Gastrocnemius medialis (tissue), 4 donors: Measurements from ENCODE around the gene CABP7. TPM values are rescaled to one million over a fixed set of nuclear protein-coding genes. Genes with fewer than 3 reads are reported as not detected.
A peak's percentile ranks its signal among the peaks of the same experiment; 100 is the strongest.

Experiments
- ATAC-seq, 2 donors: fragments of 150-250 bp; one replicate each; pipeline ENCODE4 v1.9.1; 2016
- DNase-seq, 2 donors: peaks; one replicate each; pipeline ENCODE4 v3.0.0-alpha.2; 2019
- H3K27ac ChIP-seq, 4 donors: fragments of 200-600 bp; sonication (generic); 1 replicate in 1 of 4; 2 replicates in 3 of 4; pipeline ENCODE4 v1.5.1; 2016 to 2018; ENCODE audit warnings: mild to moderate bottlenecking in 2 of 4, moderate library complexity in 1 of 4
- H3K27me3 ChIP-seq, 3 donors: fragments of 200-600 bp; sonication (generic) in 2 of 3; 1 replicate in 1 of 3; 2 replicates in 2 of 3; pipeline versions ENCODE4 v1.5.1 to v1.6.0; 2016 to 2019; ENCODE audit warnings: mild to moderate bottlenecking in 1 of 3, moderate library complexity in 1 of 3
- H3K36me3 ChIP-seq, 2 donors: fragments of 200-600 bp; sonication (generic) in 1 of 2; one replicate each; pipeline ENCODE4 v1.5.1; 2017 to 2018
- H3K4me1 ChIP-seq, 2 donors: fragments of 200-600 bp; sonication (generic) in 1 of 2; one replicate each; pipeline ENCODE4 v1.5.1; 2016 to 2017; ENCODE audit warnings: mild to moderate bottlenecking in 2 of 2
- H3K4me3 ChIP-seq, 4 donors: fragments of 200-600 bp; sonication (generic) in 3 of 4; 1 replicate in 1 of 4; 2 replicates in 3 of 4; pipeline ENCODE4 v1.5.1; 2016 to 2019; ENCODE audit warnings: mild to moderate bottlenecking in 2 of 4
- H3K9me3 ChIP-seq, 3 donors: fragments of 200-600 bp; sonication (generic) in 2 of 3; 1 replicate in 1 of 3; 2 replicates in 2 of 3; pipeline ENCODE4 v1.5.1; 2016 to 2019
- CTCF ChIP-seq, 5 experiments: fragments of 450-650 bp in 3 of 5; fragments of 200-600 bp in 2 of 5; sonication (generic) in 2 of 5; IDR thresholded peaks in 4 of 5; conservative IDR thresholded peaks in 1 of 5; 1 replicate in 4 of 5; 2 replicates in 1 of 5; pipeline ENCODE4 v1.5.1; 2016 to 2019; ENCODE audit warnings: antibody characterized with exemption in 5 of 5, mild to moderate bottlenecking in 3 of 5, moderate library complexity in 3 of 5
- POLR2A ChIP-seq, 2 donors: fragments of 450-650 bp; IDR thresholded peaks; one replicate each; pipeline ENCODE4 v1.6.1; 2017; ENCODE audit warnings: antibody characterized with exemption in 2 of 2, mild to moderate bottlenecking in 2 of 2, moderate library complexity in 2 of 2
- in situ Hi-C, 4 donors: fragments of 200-750 bp; cut with MboI; loops; one replicate each; pipeline versions ENCODE4 v1.15.0 to v1.8.0; 2017; ENCODE audit warnings: low sequenced_read_pairs in 4 of 4
- intact Hi-C: fragments of 100-400 bp; cut with DNase I; formaldehyde crosslinking; loops from one replicate; pipeline ENCODE4 v1.15.1; 2023; ENCODE audit warnings: low total_unique reads
- total RNA-seq, 4 donors: library from RNA; depleted of rRNA; stranded (reverse); fragments of >200 nt; gene quantifications; one replicate each; pipeline versions ENCODE4 v1.1.0 to v1.2.3, GENCODE V29; 2016

Gene CABP7
- total RNA-seq, 4 donors from 2014 or later: not detected

GRCh38 chr22:29769723-29770321 is 50.0 kb downstream of the CABP7 start:
- peak overlapping the region; percentile 94 to 95 (median 95) for H3K27ac ChIP-seq
- H3K9me3 ChIP-seq: no peaks in the 10 kb centered on the region
- H3K4me3 ChIP-seq: no peak overlapping the region
- peaks cover 0 to 25% of the 10 kb centered on the region in 2 donors for H3K36me3 ChIP-seq
- DNase-seq (no peak), ATAC-seq (no peak)
- H3K4me1 ChIP-seq: peaks cover 57 to 58% of the 10 kb centered on the region in 2 donors
- in situ Hi-C loops (loop anchor here in 1 of 4 donors (10.0 kb wide), 1 partner anchor 235 kb away; no protein-coding TSS in a partner anchor), intact Hi-C loops (loop anchor here (5.0 kb wide), 2 partner anchors 67 to 112 kb away; partner anchors contain the start of genes ASCC2 and MTMR3)
- no peaks in the 10 kb centered on the region for H3K27me3 ChIP-seq
- TF ChIP-seq POLR2A (IDR thresholded peaks at IDR 0.05) (no peak), CTCF (IDR thresholded peaks at IDR 0.05 in 4 of 5, conservative IDR thresholded peaks at IDR 0.05 in 1 of 5) (no peak)

- peak overlapping the region; percentile 74 to 95 (median 94) for H3K27ac ChIP-seq
- no peaks in the 10 kb centered on the region for H3K27me3 ChIP-seq
- peaks cover 42 to 44% of the 10 kb centered on the region in 2 donors for H3K4me1 ChIP-seq
- in situ Hi-C loops (no loop called here), intact Hi-C loops (no loop called here)
- H3K36me3 ChIP-seq: peaks cover 0 to 25% of the 10 kb centered on the region in 2 donors
- no peak overlapping the region for H3K4me3 ChIP-seq
- ATAC-seq (peak; percentile 24 to 53), DNase-seq (peak in 1 of 2 donors; percentile 65)
- no peaks in the 10 kb centered on the region for H3K9me3 ChIP-seq
- TF ChIP-seq CTCF (IDR thresholded peaks at IDR 0.05 in 4 of 5, conservative IDR thresholded peaks at IDR 0.05 in 1 of 5): peak in 1 of 5 experiments; percentile 43
- no peak for TF ChIP-seq POLR2A (IDR thresholded peaks at IDR 0.05)
These were observed 52.4 kb downstream of the CABP7 start for GRCh38 chr22:29772170-29772641.

GRCh38 chr22:29773233-29773632 is 53.4 kb downstream of the CABP7 start:
- intact Hi-C loops (no loop called here), in situ Hi-C loops (no loop called here)
- no peak overlapping the region for H3K4me3 ChIP-seq
- ATAC-seq (peak; percentile 91 to 95), DNase-seq (peak; percentile 78 to 85)
- no peaks in the 10 kb centered on the region for H3K27me3 ChIP-seq
- peak overlapping the region; percentile 74 to 95 (median 94) for H3K27ac ChIP-seq
- TF ChIP-seq CTCF (IDR thresholded peaks at IDR 0.05 in 4 of 5, conservative IDR thresholded peaks at IDR 0.05 in 1 of 5): no peak
- TF ChIP-seq POLR2A (IDR thresholded peaks at IDR 0.05): no peak
- H3K9me3 ChIP-seq: no peaks in the 10 kb centered on the region
- peaks cover 38 to 40% of the 10 kb centered on the region in 2 donors for H3K4me1 ChIP-seq
- H3K36me3 ChIP-seq: peaks cover 0 to 25% of the 10 kb centered on the region in 2 donors

- H3K27me3 ChIP-seq: no peaks in the 10 kb centered on the region
- in situ Hi-C loops (no loop called here), intact Hi-C loops (loop anchor here (2.0 kb wide), 1 partner anchor 19 kb away; no protein-coding TSS in a partner anchor)
- peaks cover 39 to 42% of the 10 kb centered on the region in 2 donors for H3K4me1 ChIP-seq
- H3K36me3 ChIP-seq: no peaks in the 10 kb centered on the region
- TF ChIP-seq CTCF (IDR thresholded peaks at IDR 0.05 in 4 of 5, conservative IDR thresholded peaks at IDR 0.05 in 1 of 5) (no peak), POLR2A (IDR thresholded peaks at IDR 0.05) (no peak)
- H3K27ac ChIP-seq: peak overlapping the region; percentile 81 to 90 (median 87)
- H3K9me3 ChIP-seq: no peaks in the 10 kb centered on the region
- ATAC-seq (no peak), DNase-seq (no peak)
- H3K4me3 ChIP-seq: no peak overlapping the region
These were observed 60.4 kb downstream of the CABP7 start for GRCh38 chr22:29780220-29780619.
